ENCODE results near the gene TMPRSS11A. TPM values are rescaled to one million over a fixed set of nuclear protein-coding genes. Genes with fewer than 3 reads are reported as not detected.

Gene TMPRSS11A
- total and polyA plus RNA-seq, 7 experiments from 2014 or later: not detected

DNA sequence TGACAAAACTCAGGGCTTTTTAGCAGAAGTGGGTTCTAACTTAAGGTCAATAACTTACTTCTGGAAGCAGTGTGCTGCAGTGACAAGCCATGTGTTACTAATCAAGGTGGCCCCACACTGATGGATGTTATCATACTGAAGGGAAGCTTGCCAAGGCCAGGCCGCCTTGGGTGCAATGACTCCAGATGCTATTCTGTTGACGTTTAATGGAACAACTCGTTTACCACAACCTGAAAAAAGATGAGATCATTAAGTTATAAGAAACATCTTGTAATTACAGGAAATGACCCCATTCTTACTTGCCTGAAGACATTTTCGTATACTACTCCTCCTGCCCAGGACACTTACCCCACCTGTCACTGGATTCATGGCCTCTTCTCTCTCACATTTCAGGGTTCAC lies 40.6 kb downstream of the TMPRSS11A start:
- no peak for ATAC-seq
- H3K9me3 Mint-ChIP-seq: peaks cover 0 to 7% (median 0%) of the 10 kb centered on the region in 11 donors
- no peaks in the 10 kb centered on the region for H3K4me1 ChIP-seq (ENCODE audit: control insufficient read depth in 2 of 2, insufficient read depth in 2 of 2, low read length in 2 of 2)
- no peaks in the 10 kb centered on the region for H3K4me1 Mint-ChIP-seq
- POLR2A ChIA-PET: no interaction called here
- intact Hi-C loops (cut with micrococcal nuclease): no loop called here
- H3K27ac ChIP-seq (ENCODE audit: low read depth, low read length): no peak overlapping the region
- H3K27me3 Mint-ChIP-seq: peaks cover 0 to 8% (median 4%) of the 10 kb centered on the region in 5 donors
- no peaks in the 10 kb centered on the region for H3K36me3 ChIP-seq (ENCODE audit: control insufficient read depth in 2 of 3, insufficient read depth in 3 of 3, low read length in 3 of 3)
- DNase-seq: no peak
- H3K36me3 Mint-ChIP-seq: no peaks in the 10 kb centered on the region
- H3K4me3 Mint-ChIP-seq: no peak overlapping the region
- no peaks in the 10 kb centered on the region for H3K27me3 ChIP-seq (ENCODE audit: control insufficient read depth in 2 of 2, insufficient read depth in 2 of 2, low read length in 2 of 2)
- CTCF ChIA-PET: no interaction called here
- H3K27ac Mint-ChIP-seq: no peak overlapping the region
- no peaks in the 10 kb centered on the region for H3K9me3 ChIP-seq (ENCODE audit: control insufficient read depth in 2 of 3, low read length in 3 of 3)
- no peak overlapping the region for H3K4me3 ChIP-seq (ENCODE audit: low read length)

DNA sequence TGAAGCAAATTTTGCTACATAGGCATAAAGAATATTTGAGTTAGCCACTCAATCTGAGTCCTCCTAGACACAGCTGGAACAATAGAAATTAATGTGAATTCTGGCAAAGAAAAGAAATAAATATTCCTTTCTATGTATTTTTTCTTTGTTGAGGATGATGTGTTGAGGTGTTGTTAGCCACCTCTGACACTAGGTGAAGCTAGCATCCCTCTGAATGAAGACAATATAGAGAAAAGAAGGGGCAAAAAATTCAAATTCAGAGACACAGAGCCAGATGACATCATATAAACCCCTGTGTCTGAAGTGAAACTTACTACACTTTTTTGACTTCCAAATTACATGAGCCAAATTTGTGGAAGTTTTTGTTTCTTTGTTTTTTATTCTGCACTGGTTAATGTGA lies 44.9 kb downstream of the TMPRSS11A start:
- ChIA-PET CTCF (no interaction called here), POLR2A (no interaction called here)
- H3K4me3 Mint-ChIP-seq: no peak overlapping the region
- H3K27ac Mint-ChIP-seq: no peak overlapping the region
- H3K27me3 Mint-ChIP-seq: peaks cover 6 to 12% (median 9%) of the 10 kb centered on the region in 5 donors
- Histone ChIP-seq H3K27me3 (ENCODE audit: control insufficient read depth in 2 of 2, insufficient read depth in 2 of 2, low read length in 2 of 2) (no peaks in the 10 kb centered on the region), H3K36me3 (ENCODE audit: control insufficient read depth in 2 of 3, insufficient read depth in 3 of 3, low read length in 3 of 3) (no peaks in the 10 kb centered on the region), H3K27ac (ENCODE audit: low read depth, low read length) (no peak overlapping the region), H3K9me3 (ENCODE audit: control insufficient read depth in 2 of 3, low read length in 3 of 3) (no peaks in the 10 kb centered on the region), H3K4me3 (ENCODE audit: low read length) (no peak overlapping the region), H3K4me1 (ENCODE audit: control insufficient read depth in 2 of 2, insufficient read depth in 2 of 2, low read length in 2 of 2) (no peaks in the 10 kb centered on the region)
- no peaks in the 10 kb centered on the region for H3K4me1 Mint-ChIP-seq
- DNase-seq (no peak), ATAC-seq (no peak)
- H3K9me3 Mint-ChIP-seq: no peaks in the 10 kb centered on the region
- intact Hi-C loops (cut with micrococcal nuclease): no loop called here
- no peaks in the 10 kb centered on the region for H3K36me3 Mint-ChIP-seq

DNA sequence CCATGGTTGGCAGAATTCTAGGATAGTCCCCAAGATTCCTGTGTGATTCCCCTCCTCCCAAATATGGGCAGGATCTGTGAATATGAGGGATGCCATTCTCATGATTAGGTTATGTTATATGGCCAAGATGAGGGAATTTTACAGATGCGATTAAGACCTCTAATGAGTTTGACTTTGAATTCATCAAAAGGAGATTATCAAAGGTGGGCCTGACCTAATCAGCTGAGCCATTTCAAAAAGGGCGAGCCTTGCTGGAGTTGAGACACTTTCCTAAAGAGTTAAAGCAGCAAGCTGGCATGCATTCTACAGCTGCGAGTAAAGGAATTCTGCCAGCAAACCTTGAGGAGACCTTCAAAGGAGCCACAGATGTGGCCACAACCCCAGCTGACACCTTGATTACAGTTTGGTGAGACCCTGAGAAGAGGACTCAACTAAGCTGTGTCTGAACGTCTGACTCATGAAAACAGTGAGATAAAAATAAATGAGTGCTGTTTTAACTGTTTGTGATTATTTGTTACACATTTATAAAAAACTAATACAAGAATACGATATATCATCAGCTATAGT lies 47.8 kb downstream of the TMPRSS11A start:
- H3K27me3 Mint-ChIP-seq: peaks cover 11 to 23% (median 14%) of the 10 kb centered on the region in 5 donors
- Histone ChIP-seq H3K27me3 (ENCODE audit: control insufficient read depth in 2 of 2, insufficient read depth in 2 of 2, low read length in 2 of 2) (no peaks in the 10 kb centered on the region), H3K9me3 (ENCODE audit: control insufficient read depth in 2 of 3, low read length in 3 of 3) (no peaks in the 10 kb centered on the region), H3K4me3 (ENCODE audit: low read length) (no peak overlapping the region), H3K36me3 (ENCODE audit: control insufficient read depth in 2 of 3, insufficient read depth in 3 of 3, low read length in 3 of 3) (no peaks in the 10 kb centered on the region), H3K4me1 (ENCODE audit: control insufficient read depth in 2 of 2, insufficient read depth in 2 of 2, low read length in 2 of 2) (no peaks in the 10 kb centered on the region), H3K27ac (ENCODE audit: low read depth, low read length) (no peak overlapping the region)
- ATAC-seq: no peak
- ChIA-PET POLR2A (no interaction called here), CTCF (no interaction called here)
- H3K27ac Mint-ChIP-seq: no peak overlapping the region
- intact Hi-C loops (cut with micrococcal nuclease): no loop called here
- H3K4me3 Mint-ChIP-seq: no peak overlapping the region
- H3K4me1 Mint-ChIP-seq: no peaks in the 10 kb centered on the region
- H3K9me3 Mint-ChIP-seq: no peaks in the 10 kb centered on the region
- no peak for DNase-seq
- no peaks in the 10 kb centered on the region for H3K36me3 Mint-ChIP-seq

DNA sequence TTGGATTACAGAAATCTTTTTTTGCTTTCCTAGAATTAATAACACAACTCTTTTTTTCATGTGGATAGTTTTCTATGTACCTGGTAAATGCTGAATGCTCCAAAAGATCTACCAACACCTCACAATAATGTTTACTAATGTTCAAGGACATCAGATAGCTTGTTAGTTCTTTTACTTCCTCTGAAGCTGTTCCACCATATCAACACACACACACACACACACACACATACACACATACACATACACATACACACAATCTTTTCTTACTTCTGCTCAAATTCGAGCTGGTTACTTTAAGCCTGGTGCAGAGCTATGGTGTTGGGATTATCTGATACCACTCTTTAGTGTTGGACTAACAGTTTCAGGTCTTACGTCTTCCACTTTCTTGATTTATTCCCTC lies 51.2 kb downstream of the TMPRSS11A start:
- ChIA-PET CTCF (interaction anchor here (0.7 to 1.0 kb wide), 2 partner anchors 30 to 49 kb away, joined by 3 read pairs; no protein-coding TSS in a partner anchor), POLR2A (interaction anchor here (0.8 kb wide), 1 partner anchor 1972 kb away, joined by 3 read pairs; no protein-coding TSS in a partner anchor)
- Mint-ChIP-seq H3K9me3 (no peaks in the 10 kb centered on the region), H3K27me3 (peaks cover 3 to 22% (median 14%) of the 10 kb centered on the region in 5 donors), H3K36me3 (no peaks in the 10 kb centered on the region), H3K27ac (no peak overlapping the region), H3K4me3 (no peak overlapping the region), H3K4me1 (peaks cover 0 to 2% (median 0%) of the 10 kb centered on the region in 7 donors)
- Histone ChIP-seq H3K4me1 (ENCODE audit: control insufficient read depth in 2 of 2, insufficient read depth in 2 of 2, low read length in 2 of 2) (no peaks in the 10 kb centered on the region), H3K4me3 (ENCODE audit: low read length) (no peak overlapping the region), H3K36me3 (ENCODE audit: control insufficient read depth in 2 of 3, insufficient read depth in 3 of 3, low read length in 3 of 3) (no peaks in the 10 kb centered on the region), H3K9me3 (ENCODE audit: control insufficient read depth in 2 of 3, low read length in 3 of 3) (no peaks in the 10 kb centered on the region), H3K27me3 (ENCODE audit: control insufficient read depth in 2 of 2, insufficient read depth in 2 of 2, low read length in 2 of 2) (no peaks in the 10 kb centered on the region), H3K27ac (ENCODE audit: low read depth, low read length) (no peak overlapping the region)
- DNase-seq (no peak), ATAC-seq (no peak)
- intact Hi-C loops (cut with micrococcal nuclease): loop anchor here in 1 of 2 donors (5.0 kb wide), 1 partner anchor 165 kb away; no protein-coding TSS in a partner anchor

GRCh38 chr4:67911638-67912037 lies 51.7 kb downstream of the TMPRSS11A start:
- H3K9me3 Mint-ChIP-seq: peaks cover 0 to 1% (median 0%) of the 10 kb centered on the region in 11 donors
- CTCF ChIA-PET: interaction anchor here (0.7 to 1.0 kb wide), 2 partner anchors 30 to 49 kb away, joined by 3 read pairs; no protein-coding TSS in a partner anchor
- Histone ChIP-seq H3K4me3 (ENCODE audit: low read length) (no peak overlapping the region), H3K27ac (ENCODE audit: low read depth, low read length) (no peak overlapping the region), H3K9me3 (ENCODE audit: control insufficient read depth in 2 of 3, low read length in 3 of 3) (no peaks in the 10 kb centered on the region), H3K36me3 (ENCODE audit: control insufficient read depth in 2 of 3, insufficient read depth in 3 of 3, low read length in 3 of 3) (no peaks in the 10 kb centered on the region), H3K27me3 (ENCODE audit: control insufficient read depth in 2 of 2, insufficient read depth in 2 of 2, low read length in 2 of 2) (no peaks in the 10 kb centered on the region), H3K4me1 (ENCODE audit: control insufficient read depth in 2 of 2, insufficient read depth in 2 of 2, low read length in 2 of 2) (no peaks in the 10 kb centered on the region)
- POLR2A ChIA-PET: no interaction called here
- peaks cover 0 to 2% (median 0%) of the 10 kb centered on the region in 7 donors for H3K4me1 Mint-ChIP-seq
- no peaks in the 10 kb centered on the region for H3K36me3 Mint-ChIP-seq
- H3K27ac Mint-ChIP-seq: no peak overlapping the region
- DNase-seq: no peak
- intact Hi-C loops (cut with micrococcal nuclease): loop anchor here in 1 of 2 donors (5.0 kb wide), 1 partner anchor 164 kb away; no protein-coding TSS in a partner anchor
- H3K27me3 Mint-ChIP-seq: peaks cover 3 to 22% (median 14%) of the 10 kb centered on the region in 5 donors
- no peak overlapping the region for H3K4me3 Mint-ChIP-seq
- no peak for ATAC-seq

DNA sequence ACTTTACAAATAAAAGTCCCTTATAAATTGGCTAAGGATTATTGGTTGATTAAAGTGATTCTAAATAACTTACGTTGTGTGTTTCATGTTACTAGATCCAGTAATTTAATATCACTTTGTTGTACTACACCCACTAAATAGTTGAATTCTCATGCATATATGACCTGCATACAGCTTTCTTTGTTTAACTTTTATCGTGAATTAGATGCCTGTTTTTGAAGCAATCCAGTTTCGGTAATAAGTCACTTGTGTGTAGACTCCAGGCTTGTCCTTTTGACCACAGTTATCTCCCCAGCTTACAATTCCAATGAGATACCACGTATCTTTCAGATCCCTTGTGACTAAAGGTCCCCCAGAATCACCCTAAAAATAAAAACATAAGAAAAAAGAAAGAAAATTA lies 52.2 kb downstream of the TMPRSS11A start:
- Mint-ChIP-seq H3K4me3 (no peak overlapping the region), H3K27ac (no peak overlapping the region), H3K9me3 (peaks cover 0 to 6% (median 0%) of the 10 kb centered on the region in 11 donors), H3K4me1 (peaks cover 0 to 2% (median 0%) of the 10 kb centered on the region in 7 donors), H3K27me3 (peaks cover 3 to 22% (median 14%) of the 10 kb centered on the region in 5 donors), H3K36me3 (no peaks in the 10 kb centered on the region)
- no peaks in the 10 kb centered on the region for H3K36me3 ChIP-seq (ENCODE audit: control insufficient read depth in 2 of 3, insufficient read depth in 3 of 3, low read length in 3 of 3)
- no peaks in the 10 kb centered on the region for H3K9me3 ChIP-seq (ENCODE audit: control insufficient read depth in 2 of 3, low read length in 3 of 3)
- DNase-seq (no peak), ATAC-seq (no peak)
- no peaks in the 10 kb centered on the region for H3K27me3 ChIP-seq (ENCODE audit: control insufficient read depth in 2 of 2, insufficient read depth in 2 of 2, low read length in 2 of 2)
- no peaks in the 10 kb centered on the region for H3K4me1 ChIP-seq (ENCODE audit: control insufficient read depth in 2 of 2, insufficient read depth in 2 of 2, low read length in 2 of 2)
- ChIA-PET CTCF (interaction anchor here (0.6 to 1.0 kb wide), 2 partner anchors 31 to 358 kb away, joined by 3 read pairs; no protein-coding TSS in a partner anchor), POLR2A (no interaction called here)
- intact Hi-C loops (cut with micrococcal nuclease): loop anchor here in 1 of 2 donors (5.0 kb wide), 1 partner anchor 164 kb away; no protein-coding TSS in a partner anchor
- no peak overlapping the region for H3K27ac ChIP-seq (ENCODE audit: low read depth, low read length)
- H3K4me3 ChIP-seq (ENCODE audit: low read length): no peak overlapping the region

DNA sequence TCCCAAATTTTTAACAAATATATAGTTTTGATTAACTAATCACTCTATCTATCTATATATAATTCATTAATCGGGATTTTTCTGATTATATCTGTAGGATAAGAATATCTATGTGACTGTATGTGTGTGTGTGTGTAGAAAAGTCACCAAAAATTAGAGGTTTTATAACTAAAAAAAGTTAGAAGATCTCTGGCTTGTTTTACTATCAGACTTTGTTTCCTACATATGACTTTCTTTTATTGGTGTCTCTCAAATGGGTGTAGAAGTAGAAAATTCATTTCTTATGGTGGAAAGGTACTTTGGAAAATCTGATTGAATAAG lies 52.7 kb downstream of the TMPRSS11A start:
- Histone ChIP-seq H3K4me1 (ENCODE audit: control insufficient read depth in 2 of 2, insufficient read depth in 2 of 2, low read length in 2 of 2) (no peaks in the 10 kb centered on the region), H3K9me3 (ENCODE audit: control insufficient read depth in 2 of 3, low read length in 3 of 3) (no peaks in the 10 kb centered on the region), H3K27ac (ENCODE audit: low read depth, low read length) (no peak overlapping the region), H3K4me3 (ENCODE audit: low read length) (no peak overlapping the region), H3K36me3 (ENCODE audit: control insufficient read depth in 2 of 3, insufficient read depth in 3 of 3, low read length in 3 of 3) (no peaks in the 10 kb centered on the region), H3K27me3 (ENCODE audit: control insufficient read depth in 2 of 2, insufficient read depth in 2 of 2, low read length in 2 of 2) (no peaks in the 10 kb centered on the region)
- POLR2A ChIA-PET: interaction anchor here (0.8 kb wide), 1 partner anchor 11 kb away, joined by 3 read pairs; no protein-coding TSS in a partner anchor
- DNase-seq: no peak
- peaks cover 0 to 4% (median 0%) of the 10 kb centered on the region in 5 donors for H3K36me3 Mint-ChIP-seq
- no peak overlapping the region for H3K27ac Mint-ChIP-seq
- H3K9me3 Mint-ChIP-seq: peaks cover 0 to 12% (median 2%) of the 10 kb centered on the region in 11 donors
- ATAC-seq: no peak
- H3K4me1 Mint-ChIP-seq: peaks cover 0 to 2% (median 0%) of the 10 kb centered on the region in 7 donors
- intact Hi-C loops (cut with micrococcal nuclease): loop anchor here (1.0 to 5.0 kb wide), 3 partner anchors 163 to 361 kb away; no protein-coding TSS in a partner anchor
- H3K4me3 Mint-ChIP-seq: no peak overlapping the region
- CTCF ChIA-PET: interaction anchor here (0.6 to 0.9 kb wide), 3 partner anchors 162 to 360 kb away, joined by 3 read pairs; no protein-coding TSS in a partner anchor
- peaks cover 3 to 22% (median 9%) of the 10 kb centered on the region in 5 donors for H3K27me3 Mint-ChIP-seq

Data from naive thymus-derived CD4-positive, alpha-beta T cell (primary cell).